ENCODE measurements around the gene MACF1.

The MACF1 gene

DNA sequence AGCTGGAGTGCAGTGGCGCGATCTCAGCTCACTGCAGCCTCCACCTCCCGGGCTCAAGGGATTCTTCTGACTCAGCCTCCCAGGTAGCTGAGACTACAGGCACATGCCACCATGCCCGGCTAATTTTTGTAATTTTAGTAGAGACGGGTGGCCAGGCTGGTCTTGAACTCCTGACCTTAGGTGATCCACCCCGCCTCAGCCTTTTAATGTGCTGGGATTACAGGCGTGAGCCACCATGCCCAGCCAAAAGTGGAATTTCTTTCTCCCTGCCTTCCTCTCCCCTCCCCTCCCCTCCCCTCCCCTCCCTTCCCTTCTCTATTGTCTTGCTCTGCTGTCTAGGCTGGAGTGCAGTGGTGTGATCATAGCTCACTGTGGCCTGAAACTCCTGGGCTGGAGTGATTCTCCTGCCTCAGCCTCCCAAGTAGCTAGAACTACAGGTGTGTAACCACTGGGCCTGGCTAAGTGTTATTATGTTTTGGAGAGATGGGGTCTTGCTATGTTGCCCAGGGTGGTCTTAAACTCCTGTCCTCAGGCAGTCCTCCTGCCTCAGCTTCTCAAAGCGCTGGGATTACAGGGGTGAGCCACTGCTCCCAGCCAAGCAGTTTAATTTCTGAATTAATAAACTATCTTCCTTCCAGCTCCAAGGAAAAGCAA, 10.0 kb upstream of the MACF1 start:
- TF ChIP-seq CTCF (IDR thresholded peaks at IDR 0.05; ENCODE audit: insufficient read depth, low read length, missing control alignments) = no peak
- no peak for DNase-seq (ENCODE audit: low read depth, low spot score)
- ChIA-PET POLR2A (interaction anchor here (1.0 kb wide), 2 partner anchors 10 to 90 kb away, joined by 3 read pairs; no protein-coding TSS in a partner anchor), CTCF (interaction anchor here (0.6 to 8.9 kb wide), 11 partner anchors 10 to 96 kb away, joined by 3 to 170 read pairs (median 4); partner anchors contain the start of gene MACF1)
- H3K4me3 ChIP-seq (ENCODE audit: low read depth, low read length) = no peak overlapping the region

- POLR2A ChIA-PET = interaction anchor here (1.0 kb wide), 2 partner anchors 9 to 91 kb away, joined by 3 read pairs; no protein-coding TSS in a partner anchor
- no peak for DNase-seq (ENCODE audit: low read depth, low spot score)
- H3K4me3 ChIP-seq (ENCODE audit: low read depth, low read length) = no peak overlapping the region
- no peak for TF ChIP-seq CTCF (IDR thresholded peaks at IDR 0.05; ENCODE audit: insufficient read depth, low read length, missing control alignments)
- CTCF ChIA-PET = interaction anchor here (0.9 to 8.9 kb wide), 10 partner anchors 10 to 97 kb away, joined by 3 to 170 read pairs (median 4); partner anchors contain the start of gene MACF1
Observed at GRCh38 chr1:39195166-39196111, 9.1 kb upstream of the MACF1 start.

DNA sequence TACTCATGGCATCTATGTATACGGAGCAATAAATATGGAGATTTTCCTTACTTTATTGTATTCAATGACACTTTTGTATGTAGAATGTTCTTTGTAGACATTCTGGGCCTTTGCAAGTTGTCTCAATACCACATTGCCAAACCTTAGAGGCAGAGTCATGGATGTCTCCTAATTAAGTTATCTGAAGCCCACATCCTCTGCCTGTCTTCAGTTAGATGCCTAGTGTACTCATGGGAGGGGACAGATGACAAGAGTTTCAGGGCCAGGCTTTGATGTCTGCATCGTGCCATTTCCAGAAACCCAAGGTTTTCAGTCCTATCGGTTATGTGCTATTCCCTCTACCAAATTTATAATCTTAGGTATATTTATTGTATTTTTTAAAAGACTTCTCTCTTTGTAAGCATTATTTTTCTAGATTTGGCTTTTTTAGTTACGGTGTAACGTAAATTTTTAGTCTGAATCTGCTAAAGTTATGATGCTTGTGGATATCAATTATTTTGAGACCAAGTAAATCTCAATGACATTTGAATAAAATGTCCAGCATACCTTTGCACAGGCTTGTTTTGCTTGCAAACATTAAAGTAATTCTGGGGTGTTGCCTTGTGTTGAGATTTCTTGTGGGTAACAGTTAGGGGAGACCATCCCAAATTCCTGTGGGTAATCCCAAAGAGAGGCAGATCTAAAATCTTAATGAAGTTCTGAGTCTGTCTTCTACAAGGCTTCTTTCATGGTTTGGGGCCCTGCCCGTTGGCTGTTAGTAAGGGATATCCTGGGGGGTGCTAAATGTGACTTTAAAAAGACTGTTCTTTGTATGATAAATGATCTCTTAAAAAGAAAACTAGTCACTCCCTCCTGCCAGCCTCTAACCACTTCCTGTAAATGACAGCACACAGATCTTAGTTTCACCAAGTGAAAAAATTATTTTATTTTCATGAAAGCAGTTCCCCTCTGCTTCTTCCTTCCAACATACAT, 8.0 kb upstream of the MACF1 start:
- H3K4me3 ChIP-seq (ENCODE audit: low read depth, low read length) = no peak overlapping the region
- CTCF ChIA-PET = interaction anchor here (0.8 to 1.0 kb wide), 2 partner anchors 20 to 62 kb away, joined by 3 to 4 read pairs; no protein-coding TSS in a partner anchor
- no peak for DNase-seq (ENCODE audit: low read depth, low spot score)
- POLR2A ChIA-PET = no interaction called here
- TF ChIP-seq CTCF (IDR thresholded peaks at IDR 0.05; ENCODE audit: insufficient read depth, low read length, missing control alignments) = no peak

DNA sequence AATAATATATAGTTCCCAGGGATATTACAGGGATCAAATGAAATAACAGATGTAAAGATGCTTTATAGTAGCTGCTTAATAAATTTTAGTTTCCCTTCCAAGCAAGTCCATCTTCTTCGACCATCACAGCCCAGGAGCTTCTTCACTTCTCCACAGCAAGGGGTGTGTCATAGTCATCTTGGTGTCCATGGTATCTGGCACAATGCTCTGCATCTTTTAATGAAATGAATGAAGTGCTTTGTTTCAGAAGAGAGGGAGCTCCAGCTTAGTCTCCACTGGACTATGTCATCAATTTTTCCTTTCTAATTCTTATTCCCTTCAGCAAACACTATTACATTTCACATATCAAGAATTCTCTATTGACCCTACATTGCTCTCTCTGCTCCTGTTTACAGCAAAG, 4.9 kb upstream of the MACF1 start:
- POLR2A ChIA-PET = no interaction called here
- CTCF ChIA-PET = interaction anchor here (0.6 to 1.8 kb wide), 8 partner anchors 8 to 211 kb away, joined by 3 to 7 read pairs (median 3); no protein-coding TSS in a partner anchor
- DNase-seq (ENCODE audit: low read depth, low spot score) = no peak
- no peak for TF ChIP-seq CTCF (IDR thresholded peaks at IDR 0.05; ENCODE audit: insufficient read depth, low read length, missing control alignments)
- no peak overlapping the region for H3K4me3 ChIP-seq (ENCODE audit: low read depth, low read length)

GRCh38 chr1:39205102-39205780, 746 bp downstream of the MACF1 start:
- peak overlapping the region; percentile 70 for H3K4me3 ChIP-seq (ENCODE audit: low read depth, low read length)
- ChIA-PET CTCF (interaction anchor here (0.6 to 7.0 kb wide), 15 partner anchors 9 to 333 kb away, joined by 3 to 103 read pairs (median 4); no protein-coding TSS in a partner anchor), POLR2A (interaction anchor here (0.6 to 2.7 kb wide), 9 partner anchors 8 to 88 kb away, joined by 3 to 20 read pairs (median 4); no protein-coding TSS in a partner anchor)
- DNase-seq (ENCODE audit: low read depth, low spot score) = no peak
- no peak for TF ChIP-seq CTCF (IDR thresholded peaks at IDR 0.05; ENCODE audit: insufficient read depth, low read length, missing control alignments)

Measured in AG04449 (cell line).